D721Med (cell line): Measurements from ENCODE around the gene ENOX1.

Experiments used
- DNase-seq: peaks from one replicate; pipeline ENCODE4 v3.0.0; 2011; ENCODE audit warnings: low spot score; ENCODE audit not compliant: insufficient read length
- FAIRE-seq: peaks from 2 replicates; lab custom pipeline; 2011; peaks lifted over from hg19 to GRCh38; lab: Jason Lieb, UNC
- TF ChIP-seq, protein P1 (sequence below): IDR thresholded peaks from 2 replicates; pipeline ENCODE4 v1.5.1; 2012; ENCODE audit warnings: mild to moderate bottlenecking, control low read depth; ENCODE audit not compliant: insufficient read depth; ENCODE audit errors: missing control alignments

The ENOX1 gene

DNA sequence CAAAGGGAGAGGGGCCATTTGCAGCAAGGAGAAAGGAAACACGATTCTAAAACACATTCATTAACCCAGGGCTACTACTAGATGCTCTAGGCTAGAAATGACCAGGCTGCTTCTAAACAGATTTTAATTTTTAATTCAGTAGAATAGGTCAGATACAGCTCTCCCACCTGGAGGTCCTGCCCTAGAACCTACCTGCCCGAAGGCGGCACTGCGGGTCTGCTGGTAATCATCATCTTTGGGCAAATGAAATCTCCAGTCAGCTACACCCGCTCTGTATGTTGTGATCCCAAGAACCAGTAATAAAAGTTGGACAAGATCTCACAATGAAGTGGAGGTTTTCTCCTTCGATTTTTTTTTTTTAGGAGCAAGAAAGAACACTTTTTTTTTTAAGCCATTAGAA, 345.3 kb downstream of the ENOX1 start:
- no peak for DNase-seq
- TF ChIP-seq, protein P1, sequence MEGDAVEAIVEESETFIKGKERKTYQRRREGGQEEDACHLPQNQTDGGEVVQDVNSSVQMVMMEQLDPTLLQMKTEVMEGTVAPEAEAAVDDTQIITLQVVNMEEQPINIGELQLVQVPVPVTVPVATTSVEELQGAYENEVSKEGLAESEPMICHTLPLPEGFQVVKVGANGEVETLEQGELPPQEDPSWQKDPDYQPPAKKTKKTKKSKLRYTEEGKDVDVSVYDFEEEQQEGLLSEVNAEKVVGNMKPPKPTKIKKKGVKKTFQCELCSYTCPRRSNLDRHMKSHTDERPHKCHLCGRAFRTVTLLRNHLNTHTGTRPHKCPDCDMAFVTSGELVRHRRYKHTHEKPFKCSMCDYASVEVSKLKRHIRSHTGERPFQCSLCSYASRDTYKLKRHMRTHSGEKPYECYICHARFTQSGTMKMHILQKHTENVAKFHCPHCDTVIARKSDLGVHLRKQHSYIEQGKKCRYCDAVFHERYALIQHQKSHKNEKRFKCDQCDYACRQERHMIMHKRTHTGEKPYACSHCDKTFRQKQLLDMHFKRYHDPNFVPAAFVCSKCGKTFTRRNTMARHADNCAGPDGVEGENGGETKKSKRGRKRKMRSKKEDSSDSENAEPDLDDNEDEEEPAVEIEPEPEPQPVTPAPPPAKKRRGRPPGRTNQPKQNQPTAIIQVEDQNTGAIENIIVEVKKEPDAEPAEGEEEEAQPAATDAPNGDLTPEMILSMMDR, result no peak
- FAIRE-seq, result no peak

DNA sequence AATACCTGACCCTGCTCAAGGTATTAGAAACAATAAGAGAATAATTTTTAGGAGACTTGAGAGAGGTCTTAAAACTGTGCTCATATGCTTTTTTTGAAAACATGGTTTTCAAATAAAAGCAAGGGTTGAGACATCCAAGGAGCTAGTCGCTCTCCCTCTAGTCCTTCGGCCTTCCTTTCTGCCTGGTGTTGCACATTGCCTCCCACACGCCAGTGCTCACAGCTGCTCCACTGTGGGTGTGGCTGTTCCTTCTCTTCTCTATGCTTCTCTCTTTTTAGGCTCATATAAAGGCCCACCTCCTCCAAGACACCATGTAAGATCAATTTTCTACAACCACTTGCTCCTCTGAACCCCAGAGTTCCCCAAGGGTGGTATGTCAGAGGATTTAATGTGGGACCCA, 352.6 kb downstream of the ENOX1 start:
- TF ChIP-seq, protein P1, result no peak
- DNase-seq, result no peak

DNA sequence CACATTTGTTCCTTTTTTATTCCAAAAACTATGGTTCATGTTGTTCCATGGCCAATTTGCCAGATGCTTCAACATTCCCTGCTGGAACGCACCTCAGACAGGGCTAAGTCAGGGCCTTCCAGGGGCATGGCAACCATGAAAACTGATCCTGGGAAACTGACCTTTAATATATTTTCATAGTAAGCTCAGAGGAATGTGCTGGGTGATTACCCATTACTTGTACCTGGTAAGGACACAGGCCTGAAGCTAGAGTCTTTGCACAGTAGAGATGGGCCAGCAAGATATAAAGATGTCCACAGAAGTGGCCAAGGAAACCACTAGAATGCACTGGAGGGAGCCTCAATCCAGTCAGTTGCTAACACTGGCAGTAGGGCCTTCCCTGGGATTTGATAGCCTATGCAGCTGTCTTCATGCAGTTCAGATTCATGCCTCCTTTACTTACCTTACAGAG, 353.1 kb downstream of the ENOX1 start:
- TF ChIP-seq, protein P1, result no peak
- FAIRE-seq (no peak), DNase-seq (no peak)

More for the DNA sequence above, 352.6 kb downstream of the ENOX1 start:
- FAIRE-seq, result no peak

DNA sequence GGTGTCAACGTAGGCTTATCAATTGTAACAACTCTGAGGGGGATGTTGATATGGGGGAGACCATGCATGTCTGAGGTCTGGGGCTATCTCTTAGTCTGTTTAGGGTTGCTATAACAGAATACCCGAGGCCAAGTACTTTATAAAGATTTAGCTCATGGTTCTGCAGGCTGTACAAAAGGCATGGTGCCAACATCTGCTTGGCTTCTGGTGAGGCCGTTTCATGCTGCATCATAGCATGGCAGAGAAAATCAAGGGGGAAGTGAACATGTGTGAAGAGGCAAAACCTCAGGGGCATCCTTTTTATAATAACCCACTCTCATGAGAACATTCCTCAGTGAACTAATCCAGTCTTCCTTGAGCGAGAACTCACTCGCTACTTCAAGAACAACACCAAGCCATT, 353.8 kb downstream of the ENOX1 start:
- no peak for FAIRE-seq
- TF ChIP-seq, protein P1, result no peak
- no peak for DNase-seq

DNA sequence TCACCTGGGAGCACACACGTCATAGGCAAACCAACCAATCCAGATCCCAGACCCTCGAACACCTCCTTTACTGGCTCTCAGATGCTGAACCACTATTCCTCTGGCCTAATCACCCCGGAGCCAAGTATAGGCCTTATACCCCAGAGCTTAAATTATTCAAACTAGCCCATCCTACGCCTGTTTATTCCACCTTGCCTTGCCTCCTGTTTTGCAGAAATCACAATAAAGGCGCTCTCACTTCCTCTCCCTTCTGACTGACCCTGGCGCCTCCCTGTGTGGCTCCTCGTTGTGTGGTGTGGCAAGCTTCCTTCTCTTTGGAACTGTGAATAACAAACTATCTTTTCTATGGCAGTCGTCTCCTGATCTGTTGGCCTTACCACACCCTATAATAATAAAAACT, 354.9 kb downstream of the ENOX1 start:
- FAIRE-seq (no peak), DNase-seq (no peak)
- TF ChIP-seq, protein P1, result no peak

DNA sequence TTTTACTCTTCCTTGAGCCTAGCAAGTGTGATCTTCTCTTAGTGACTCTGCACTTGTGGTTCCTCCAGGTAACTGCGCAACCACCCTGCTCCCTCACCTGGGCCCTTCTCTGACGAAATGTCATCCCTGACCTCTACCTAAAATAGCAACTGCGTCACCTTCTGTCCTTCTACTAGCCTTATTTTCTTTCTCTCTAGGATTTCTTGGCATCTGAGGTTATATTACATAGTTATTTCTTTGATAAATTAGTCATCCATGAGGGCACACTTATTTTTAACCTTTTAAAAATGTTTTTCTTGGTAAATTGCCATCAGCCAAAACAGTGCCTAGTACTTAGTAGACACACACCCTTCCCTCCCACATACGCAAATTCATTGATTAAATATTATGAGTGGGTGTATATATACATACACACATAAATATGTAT, 355.5 kb downstream of the ENOX1 start:
- FAIRE-seq, result no peak
- TF ChIP-seq, protein P1, result no peak
- no peak for DNase-seq

DNA sequence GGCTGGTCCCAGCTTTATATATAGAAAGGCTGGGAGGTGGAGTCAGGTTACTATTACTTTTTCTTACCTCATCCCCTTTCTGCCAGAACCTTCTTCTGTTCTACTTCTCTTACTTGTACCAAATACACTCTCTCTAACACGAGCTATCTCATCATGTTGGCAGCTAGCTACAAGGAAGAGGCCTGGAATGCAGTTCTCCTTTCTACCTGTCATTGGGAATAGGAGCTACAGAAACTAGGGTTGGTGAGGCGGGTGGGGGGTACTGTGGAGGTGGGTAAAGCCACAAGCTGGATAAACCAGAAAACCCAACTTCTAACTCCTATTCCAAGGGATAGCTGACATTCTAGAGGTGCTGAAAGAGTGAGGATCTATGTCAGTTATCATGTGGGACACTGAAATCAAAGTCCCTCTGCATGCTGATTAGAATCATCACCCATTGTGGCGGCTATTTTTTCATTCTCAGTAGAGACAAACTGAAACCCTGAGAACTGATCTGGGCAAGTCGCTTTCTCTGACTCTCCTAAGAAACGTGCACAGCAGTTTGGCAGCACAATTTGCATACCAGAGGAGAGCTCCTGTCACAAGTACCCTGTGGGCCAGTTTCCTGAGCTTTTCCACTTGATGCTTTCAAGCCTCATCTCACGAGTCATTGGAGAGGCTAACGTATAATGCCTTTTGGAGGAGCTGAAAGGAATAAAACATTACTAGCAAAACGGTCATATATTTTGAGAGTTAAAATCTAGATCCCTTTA, 358.1 kb downstream of the ENOX1 start:
- TF ChIP-seq, protein P1, result no peak
- FAIRE-seq (no peak), DNase-seq (no peak)
